Peyer's patch (tissue), 4 donors: ENCODE results near the gene TANGO6. TPM values are rescaled to one million over a fixed set of nuclear protein-coding genes. Genes with fewer than 3 reads are reported as not detected.
A peak's percentile ranks its signal among the peaks of the same experiment; 100 is the strongest.

Experiments
- DNase-seq, 3 donors: peaks; one replicate each; pipeline ENCODE4 v3.0.0-alpha.2; 2017 to 2019
- H3K27ac ChIP-seq, 4 donors: fragments of 200-600 bp; sonication (generic); one replicate each; pipeline ENCODE4 v1.5.1; 2016 to 2019
- H3K27me3 ChIP-seq, 2 donors: fragments of 200-600 bp; sonication (generic); one replicate each; pipeline ENCODE4 v1.5.1; 2019
- H3K36me3 ChIP-seq, 3 donors: fragments of 200-600 bp; sonication (generic); one replicate each; pipeline ENCODE4 v1.5.1; 2016 to 2019
- H3K4me1 ChIP-seq, 4 donors: fragments of 200-600 bp; sonication (generic); one replicate each; pipeline ENCODE4 v1.5.1; 2016 to 2019
- H3K4me3 ChIP-seq, 4 donors: fragments of 200-600 bp; sonication (generic); 1 replicate in 3 of 4; 2 replicates in 1 of 4; pipeline ENCODE4 v1.5.1; 2016 to 2019; ENCODE audit warnings: mild to moderate bottlenecking in 1 of 4
- H3K9me3 ChIP-seq, 4 donors: fragments of 200-600 bp; sonication (generic); one replicate each; pipeline ENCODE4 v1.5.1; 2016 to 2019; ENCODE audit warnings: mild to moderate bottlenecking in 1 of 4
- POLR2A ChIP-seq, 2 donors: fragments of 450-650 bp; IDR thresholded peaks; one replicate each; pipeline ENCODE4 v1.5.1; 2017; ENCODE audit warnings: antibody characterized with exemption in 2 of 2, mild to moderate bottlenecking in 2 of 2, moderate library complexity in 2 of 2
- total RNA-seq, 4 donors: library from RNA; depleted of rRNA; stranded (reverse); fragments of >200 nt; gene quantifications; one replicate each; pipeline ENCODE4 v1.1.0, GENCODE V29; 2016
- TF ChIP-seq, protein P1 (sequence below), 6 experiments: fragments of 450-650 bp in 4 of 6; fragments of 200-600 bp in 2 of 6; sonication (generic) in 1 of 6; IDR thresholded peaks; one replicate each; pipeline ENCODE4 v1.5.1; 2017 to 2019; ENCODE audit warnings: antibody characterized with exemption in 6 of 6, mild to moderate bottlenecking in 3 of 6, moderate library complexity in 1 of 6

Gene TANGO6
- total RNA-seq, 4 donors from 2014 or later = 9.2 to 44.6 (median 13.0) TPM

DNA sequence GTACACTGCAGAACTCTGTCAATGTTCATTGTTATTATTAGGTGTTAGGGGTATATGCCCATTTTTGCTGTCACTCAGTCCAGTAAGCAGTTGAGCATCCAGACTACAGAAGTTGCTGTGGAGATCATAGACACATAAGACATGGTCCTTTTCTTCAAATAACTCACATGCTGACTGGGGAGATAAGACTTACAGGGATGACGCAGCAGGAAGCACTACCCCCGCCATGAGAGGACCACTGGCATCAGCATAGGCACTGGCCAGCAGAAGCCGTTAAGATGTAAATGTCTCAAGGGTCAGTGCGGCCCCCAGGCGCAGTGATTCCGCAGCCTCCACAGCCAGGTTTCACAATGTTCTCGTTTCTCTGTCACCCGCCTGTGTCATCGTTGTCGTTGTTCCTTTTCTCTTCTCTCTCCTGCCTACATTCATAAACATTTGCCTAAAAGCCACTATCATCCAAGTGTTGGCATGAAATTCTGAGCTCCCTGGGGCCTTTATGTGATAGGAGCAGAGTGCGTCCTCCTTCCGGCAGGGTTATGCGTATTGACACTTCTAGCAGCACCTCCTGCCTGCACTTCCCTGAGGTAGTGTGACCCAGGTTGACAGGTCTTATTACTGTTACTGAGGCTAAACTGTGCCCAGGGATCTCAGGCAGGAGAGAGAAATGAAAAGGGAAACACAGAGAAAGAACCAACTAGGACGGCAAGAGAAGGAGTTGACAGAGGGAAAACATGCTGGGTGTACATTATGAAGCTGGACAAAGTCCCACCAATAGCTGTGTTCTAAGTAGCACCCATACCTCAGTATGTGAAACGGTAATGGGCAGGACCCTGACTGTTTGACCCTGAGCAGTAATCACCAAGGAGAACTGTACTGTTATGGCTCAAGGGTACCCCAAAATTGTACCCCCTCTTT is 17.9 kb downstream of the TANGO6 start:
- Histone ChIP-seq H3K27me3 (no peaks in the 10 kb centered on the region), H3K36me3 (peaks cover 0 to 20% (median 0%) of the 10 kb centered on the region in 3 donors), H3K4me3 (no peak overlapping the region), H3K9me3 (no peaks in the 10 kb centered on the region), H3K27ac (no peak overlapping the region), H3K4me1 (no peaks in the 10 kb centered on the region)
- DNase-seq = no peak
- TF ChIP-seq POLR2A (IDR thresholded peaks at IDR 0.05) = no peak
- TF ChIP-seq, protein P1, sequence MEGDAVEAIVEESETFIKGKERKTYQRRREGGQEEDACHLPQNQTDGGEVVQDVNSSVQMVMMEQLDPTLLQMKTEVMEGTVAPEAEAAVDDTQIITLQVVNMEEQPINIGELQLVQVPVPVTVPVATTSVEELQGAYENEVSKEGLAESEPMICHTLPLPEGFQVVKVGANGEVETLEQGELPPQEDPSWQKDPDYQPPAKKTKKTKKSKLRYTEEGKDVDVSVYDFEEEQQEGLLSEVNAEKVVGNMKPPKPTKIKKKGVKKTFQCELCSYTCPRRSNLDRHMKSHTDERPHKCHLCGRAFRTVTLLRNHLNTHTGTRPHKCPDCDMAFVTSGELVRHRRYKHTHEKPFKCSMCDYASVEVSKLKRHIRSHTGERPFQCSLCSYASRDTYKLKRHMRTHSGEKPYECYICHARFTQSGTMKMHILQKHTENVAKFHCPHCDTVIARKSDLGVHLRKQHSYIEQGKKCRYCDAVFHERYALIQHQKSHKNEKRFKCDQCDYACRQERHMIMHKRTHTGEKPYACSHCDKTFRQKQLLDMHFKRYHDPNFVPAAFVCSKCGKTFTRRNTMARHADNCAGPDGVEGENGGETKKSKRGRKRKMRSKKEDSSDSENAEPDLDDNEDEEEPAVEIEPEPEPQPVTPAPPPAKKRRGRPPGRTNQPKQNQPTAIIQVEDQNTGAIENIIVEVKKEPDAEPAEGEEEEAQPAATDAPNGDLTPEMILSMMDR (IDR thresholded peaks at IDR 0.05) = no peak

DNA sequence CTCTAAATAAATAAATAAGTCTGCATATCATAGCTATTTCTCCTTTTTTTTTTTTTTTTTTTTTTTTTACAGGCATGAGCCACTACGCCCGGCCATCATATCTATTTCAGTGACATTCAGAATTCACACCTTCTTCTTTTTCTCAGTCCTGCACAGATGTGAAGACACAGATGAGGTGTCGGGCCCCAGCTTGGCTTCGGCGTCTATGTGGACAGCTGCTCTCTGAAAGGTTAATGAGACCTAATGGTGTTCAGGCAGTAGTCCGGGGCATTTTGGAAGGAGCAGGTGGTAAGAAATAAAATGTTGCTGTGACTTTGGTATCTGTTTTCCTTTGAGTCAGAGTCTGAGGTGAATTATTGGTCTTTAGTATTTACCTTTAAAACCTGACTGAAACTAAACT is 23.6 kb downstream of the TANGO6 start:
- Histone ChIP-seq H3K9me3 (no peaks in the 10 kb centered on the region), H3K4me1 (no peaks in the 10 kb centered on the region), H3K27ac (no peak overlapping the region), H3K27me3 (no peaks in the 10 kb centered on the region), H3K4me3 (no peak overlapping the region), H3K36me3 (peaks cover 0 to 18% (median 0%) of the 10 kb centered on the region in 3 donors)
- no peak for DNase-seq
- TF ChIP-seq, protein P1 (IDR thresholded peaks at IDR 0.05) = no peak
- no peak for TF ChIP-seq POLR2A (IDR thresholded peaks at IDR 0.05)

DNA sequence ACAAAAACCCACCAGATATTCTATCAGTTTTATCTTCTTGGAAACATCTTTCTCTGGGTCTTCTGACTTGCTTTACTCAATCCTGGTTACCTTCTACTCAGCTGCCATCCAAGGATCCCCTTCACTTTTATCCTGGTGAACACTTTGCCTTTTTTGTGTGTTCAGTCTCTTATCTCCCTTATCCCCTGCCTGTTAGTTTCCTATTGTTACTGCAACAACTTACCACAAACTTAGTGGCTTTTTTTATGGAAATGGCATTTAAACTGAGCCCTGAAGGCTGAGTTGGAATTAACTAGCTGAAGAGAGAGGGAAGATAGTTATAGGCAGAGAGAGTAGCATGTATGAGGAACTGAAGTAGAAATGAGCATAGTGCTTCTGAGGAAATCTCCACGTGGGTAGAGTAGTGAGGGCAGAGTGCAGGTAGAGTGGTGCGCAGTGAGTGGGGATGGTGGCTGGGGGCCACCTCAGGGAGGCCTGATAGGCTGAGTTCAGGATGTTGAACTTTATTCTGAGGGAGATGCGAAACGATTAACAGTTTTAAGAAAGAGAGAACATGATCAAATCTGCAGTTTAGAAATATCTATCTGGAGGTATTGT is 26.3 kb downstream of the TANGO6 start:
- TF ChIP-seq, protein P1 (IDR thresholded peaks at IDR 0.05) = no peak
- TF ChIP-seq POLR2A (IDR thresholded peaks at IDR 0.05) = no peak
- Histone ChIP-seq H3K4me1 (no peaks in the 10 kb centered on the region), H3K9me3 (no peaks in the 10 kb centered on the region), H3K36me3 (peaks cover 0 to 8% (median 0%) of the 10 kb centered on the region in 3 donors), H3K27me3 (no peaks in the 10 kb centered on the region), H3K27ac (no peak overlapping the region), H3K4me3 (no peak overlapping the region)
- no peak for DNase-seq

DNA sequence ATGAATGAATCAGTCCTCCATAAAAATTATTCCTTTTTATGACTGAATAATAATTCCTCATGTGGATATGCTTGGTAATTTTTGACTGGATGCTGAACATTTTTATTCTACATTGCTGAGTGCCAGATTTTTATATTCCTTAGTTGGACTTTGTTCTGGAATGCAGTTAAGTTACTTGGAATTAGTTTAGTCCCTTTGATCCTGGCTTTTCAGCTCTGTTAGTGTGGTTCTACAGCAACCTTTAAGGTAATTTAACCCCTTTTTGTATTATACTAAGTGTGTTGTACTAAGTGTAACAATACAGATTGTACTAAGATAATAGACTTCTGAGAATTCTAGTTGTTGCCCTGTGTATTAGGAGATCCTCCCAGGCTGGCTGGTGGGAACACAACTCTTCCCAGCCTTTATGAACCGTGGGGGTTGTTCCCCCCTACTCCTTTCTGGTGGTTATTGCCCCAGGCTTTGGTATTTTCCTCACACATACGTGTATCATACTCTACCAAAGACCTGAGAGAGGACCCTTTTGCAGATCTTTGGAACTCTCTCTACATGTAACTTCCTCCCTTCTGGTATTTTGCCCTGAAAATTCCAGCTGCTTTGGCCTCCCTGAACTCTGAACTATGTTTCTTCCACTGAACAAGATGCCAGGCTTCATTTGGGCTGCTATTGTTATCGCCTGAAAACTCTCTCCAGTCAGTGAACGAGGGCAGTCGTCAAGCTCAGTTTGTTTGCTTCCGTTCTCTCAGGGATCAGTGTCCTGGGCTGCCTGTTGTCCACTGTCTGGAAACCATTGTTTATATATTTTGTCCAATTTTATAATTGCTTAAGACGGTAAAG is 30.5 kb downstream of the TANGO6 start:
- TF ChIP-seq POLR2A (IDR thresholded peaks at IDR 0.05) = no peak
- TF ChIP-seq, protein P1 (IDR thresholded peaks at IDR 0.05) = no peak
- peaks cover 0 to 25% (median 0%) of the 10 kb centered on the region in 3 donors for H3K36me3 ChIP-seq
- no peaks in the 10 kb centered on the region for H3K4me1 ChIP-seq
- no peak for DNase-seq
- peak overlapping the region in 1 of 4 donors; percentile 48 for H3K27ac ChIP-seq
- H3K9me3 ChIP-seq = no peaks in the 10 kb centered on the region
- no peaks in the 10 kb centered on the region for H3K27me3 ChIP-seq
- no peak overlapping the region for H3K4me3 ChIP-seq

DNA sequence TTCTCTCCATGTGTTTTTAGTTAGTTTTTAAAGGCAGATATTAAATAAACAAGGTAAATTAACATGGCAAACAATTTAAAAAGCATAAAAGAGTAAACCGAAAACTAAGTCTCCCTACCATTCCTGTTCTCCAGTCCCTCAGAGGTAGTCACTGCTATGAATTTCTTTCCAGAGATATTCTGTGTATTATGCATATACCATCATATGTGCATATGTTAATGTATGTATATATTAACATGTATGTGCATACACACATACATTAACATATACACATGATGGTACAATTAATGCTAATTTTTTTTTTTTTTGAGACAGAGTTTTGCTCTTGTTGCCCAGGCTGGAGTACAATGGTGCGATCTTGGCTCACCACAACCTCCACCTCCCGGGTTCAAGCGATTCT is 32.5 kb downstream of the TANGO6 start:
- Histone ChIP-seq H3K27me3 (no peaks in the 10 kb centered on the region), H3K4me1 (no peaks in the 10 kb centered on the region), H3K36me3 (peaks cover 0 to 40% (median 0%) of the 10 kb centered on the region in 3 donors), H3K4me3 (no peak overlapping the region), H3K27ac (no peak overlapping the region), H3K9me3 (no peaks in the 10 kb centered on the region)
- DNase-seq = no peak
- TF ChIP-seq, protein P1 (IDR thresholded peaks at IDR 0.05) = no peak
- no peak for TF ChIP-seq POLR2A (IDR thresholded peaks at IDR 0.05)
